Lower leg skin (tissue), 3 donors: ENCODE data around the gene PPFIA3.

Experiments used
- CTCF ChIP-seq, 3 donors: fragments of 450-650 bp; IDR thresholded peaks; one replicate each; pipeline ENCODE4 v1.5.1; 2016; ENCODE audit warnings: antibody characterized with exemption in 3 of 3, mild to moderate bottlenecking in 3 of 3, moderate library complexity in 2 of 3
- POLR2A ChIP-seq, 2 donors: fragments of 450-650 bp; IDR thresholded peaks; one replicate each; pipeline ENCODE4 v1.6.1; 2016 to 2017; ENCODE audit warnings: antibody characterized with exemption in 2 of 2, mild to moderate bottlenecking in 1 of 2, moderate library complexity in 1 of 2

DNA sequence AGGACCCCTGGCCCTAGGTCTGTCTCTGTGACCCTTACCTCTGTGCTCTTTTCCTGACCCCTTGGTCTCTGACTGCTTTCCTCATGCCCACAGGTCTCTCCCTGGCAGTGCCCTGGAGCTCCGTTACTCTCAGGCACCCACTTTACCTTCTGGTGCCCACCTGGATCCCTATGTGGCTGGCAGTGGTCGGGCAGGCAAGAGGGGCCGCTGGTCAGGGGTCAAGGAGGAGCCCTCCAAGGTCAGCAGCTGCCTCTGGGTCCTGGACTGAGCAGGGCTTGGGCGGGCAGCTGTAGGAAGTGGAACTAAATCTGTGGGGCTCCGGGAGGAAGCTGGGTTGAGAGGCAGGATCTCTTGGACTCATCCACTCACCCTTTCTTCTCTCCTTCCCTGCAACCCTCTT is 16.3 kb downstream of the PPFIA3 start:
- no peak for TF ChIP-seq CTCF (IDR thresholded peaks at IDR 0.05)
- TF ChIP-seq POLR2A (IDR thresholded peaks at IDR 0.05): no peak
